H1 (cell line): ENCODE data around the gene EXOC3L1. TPM values are rescaled to one million over a fixed set of nuclear protein-coding genes. Genes with fewer than 3 reads are reported as not detected.

Source experiments
- BCL11A ChIP-seq, 2 experiments: IDR thresholded peaks; one replicate each; pipeline ENCODE4 v1.6.1; 2011; ENCODE audit warnings: low read depth in 2 of 2, low read length in 2 of 2, mild to moderate bottlenecking in 2 of 2
- CBX5 ChIP-seq: fragments of 300-800, 300-1000 bp; sonication (generic); IDR thresholded peaks from 2 replicates; pipeline ENCODE4 v1.7.1; 2016; ENCODE audit warnings: antibody characterized with exemption, low read length, low read depth
- EGR1 ChIP-seq: IDR thresholded peaks from 2 replicates; pipeline ENCODE4 v1.6.1; 2011; ENCODE audit warnings: low read depth, low read length, borderline replicate concordance
- JUN ChIP-seq: IDR thresholded peaks from 2 replicates; pipeline ENCODE4 v1.6.1; 2011; ENCODE audit warnings: low read depth, mild to moderate bottlenecking, improper control_type of control experiment, low read length
- NRF1 ChIP-seq: IDR thresholded peaks from 2 replicates; pipeline ENCODE4 v1.6.1; 2011; ENCODE audit warnings: mild to moderate bottlenecking, low read depth, low read length, improper control_type of control experiment
- SP1 ChIP-seq: IDR thresholded peaks from 2 replicates; pipeline ENCODE4 v1.6.1; 2011; ENCODE audit warnings: low read depth, low read length
- polyA plus RNA-seq, 7 experiments: library from polyadenylated mRNA; depleted of rRNA in 3 of 7; stranded (reverse) in 5 of 7; unstranded in 2 of 7; fragments of >200 nt in 5 of 7; fragments of 200-250 nt in 2 of 7; gene quantifications; 1 replicate in 5 of 7; 2 replicates in 1 of 7; 4 replicates in 1 of 7; pipeline versions ENCODE4 v1.2.1 to v1.2.3, GENCODE V29; 2011 to 2013; ENCODE audit warnings: missing spikeins in 2 of 7, mixed read lengths in 2 of 7
- total RNA-seq: library from RNA; stranded (reverse); fragmentation: NEBNext Ultra II Directional; extraction: Animal tissue kit (Norgen Biotek cat#: 25700); gene quantifications from 2 replicates; pipeline ENCODE4 v1.2.1, GENCODE V29; 2021
- TF ChIP-seq, protein P1 (sequence below): fragments of 300-600 bp; sonication (generic); IDR thresholded peaks from 2 replicates; pipeline ENCODE4 v1.7.1; 2012; ENCODE audit warnings: low read length, moderate library complexity, mild to moderate bottlenecking, inconsistent platforms; ENCODE audit not compliant: insufficient replicate concordance
- TF ChIP-seq, protein P2 (sequence below): IDR thresholded peaks from 2 replicates; pipeline ENCODE4 v1.6.1; 2011; ENCODE audit warnings: low read length, improper control_type of control experiment
- TF ChIP-seq, protein P3 (sequence below): IDR thresholded peaks from 2 replicates; pipeline ENCODE4 v1.6.1; 2012; ENCODE audit warnings: low read length, inconsistent platforms

EXOC3L1 gene
- total and polyA plus RNA-seq, 2 of the 8 experiments (the other 6 are each of a cell fraction or from before 2014, with no cell fraction given): 1.3 TPM

DNA sequence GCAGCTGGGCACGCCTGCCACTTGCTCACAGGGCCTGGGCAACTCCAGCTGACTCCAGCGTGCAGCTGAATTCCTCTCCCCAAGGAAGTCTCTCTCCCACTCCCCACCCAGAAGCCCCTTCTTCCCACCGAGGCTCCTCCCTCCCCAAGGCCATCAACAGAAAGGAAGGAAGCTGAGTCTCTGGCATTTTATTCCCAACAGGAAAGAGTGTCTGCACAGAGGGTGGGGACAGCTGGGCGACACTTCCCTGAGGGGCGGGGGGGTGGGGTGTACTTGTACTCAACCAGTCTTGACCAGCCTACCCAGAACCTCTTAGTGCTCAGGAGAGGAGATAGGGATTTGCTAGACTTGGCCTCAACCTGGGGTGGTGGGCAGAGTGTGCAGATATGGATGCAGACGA is at the start of gene EXOC3L1 (continued):
- TF ChIP-seq CBX5 (no peak), EGR1 (no peak), SP1 (no peak), NRF1 (no peak), BCL11A (IDR thresholded peaks at IDR 0.05; ENCODE audit: low read depth in 2 of 2, low read length in 2 of 2) (no peak), JUN (no peak)
- TF ChIP-seq, protein P1, sequence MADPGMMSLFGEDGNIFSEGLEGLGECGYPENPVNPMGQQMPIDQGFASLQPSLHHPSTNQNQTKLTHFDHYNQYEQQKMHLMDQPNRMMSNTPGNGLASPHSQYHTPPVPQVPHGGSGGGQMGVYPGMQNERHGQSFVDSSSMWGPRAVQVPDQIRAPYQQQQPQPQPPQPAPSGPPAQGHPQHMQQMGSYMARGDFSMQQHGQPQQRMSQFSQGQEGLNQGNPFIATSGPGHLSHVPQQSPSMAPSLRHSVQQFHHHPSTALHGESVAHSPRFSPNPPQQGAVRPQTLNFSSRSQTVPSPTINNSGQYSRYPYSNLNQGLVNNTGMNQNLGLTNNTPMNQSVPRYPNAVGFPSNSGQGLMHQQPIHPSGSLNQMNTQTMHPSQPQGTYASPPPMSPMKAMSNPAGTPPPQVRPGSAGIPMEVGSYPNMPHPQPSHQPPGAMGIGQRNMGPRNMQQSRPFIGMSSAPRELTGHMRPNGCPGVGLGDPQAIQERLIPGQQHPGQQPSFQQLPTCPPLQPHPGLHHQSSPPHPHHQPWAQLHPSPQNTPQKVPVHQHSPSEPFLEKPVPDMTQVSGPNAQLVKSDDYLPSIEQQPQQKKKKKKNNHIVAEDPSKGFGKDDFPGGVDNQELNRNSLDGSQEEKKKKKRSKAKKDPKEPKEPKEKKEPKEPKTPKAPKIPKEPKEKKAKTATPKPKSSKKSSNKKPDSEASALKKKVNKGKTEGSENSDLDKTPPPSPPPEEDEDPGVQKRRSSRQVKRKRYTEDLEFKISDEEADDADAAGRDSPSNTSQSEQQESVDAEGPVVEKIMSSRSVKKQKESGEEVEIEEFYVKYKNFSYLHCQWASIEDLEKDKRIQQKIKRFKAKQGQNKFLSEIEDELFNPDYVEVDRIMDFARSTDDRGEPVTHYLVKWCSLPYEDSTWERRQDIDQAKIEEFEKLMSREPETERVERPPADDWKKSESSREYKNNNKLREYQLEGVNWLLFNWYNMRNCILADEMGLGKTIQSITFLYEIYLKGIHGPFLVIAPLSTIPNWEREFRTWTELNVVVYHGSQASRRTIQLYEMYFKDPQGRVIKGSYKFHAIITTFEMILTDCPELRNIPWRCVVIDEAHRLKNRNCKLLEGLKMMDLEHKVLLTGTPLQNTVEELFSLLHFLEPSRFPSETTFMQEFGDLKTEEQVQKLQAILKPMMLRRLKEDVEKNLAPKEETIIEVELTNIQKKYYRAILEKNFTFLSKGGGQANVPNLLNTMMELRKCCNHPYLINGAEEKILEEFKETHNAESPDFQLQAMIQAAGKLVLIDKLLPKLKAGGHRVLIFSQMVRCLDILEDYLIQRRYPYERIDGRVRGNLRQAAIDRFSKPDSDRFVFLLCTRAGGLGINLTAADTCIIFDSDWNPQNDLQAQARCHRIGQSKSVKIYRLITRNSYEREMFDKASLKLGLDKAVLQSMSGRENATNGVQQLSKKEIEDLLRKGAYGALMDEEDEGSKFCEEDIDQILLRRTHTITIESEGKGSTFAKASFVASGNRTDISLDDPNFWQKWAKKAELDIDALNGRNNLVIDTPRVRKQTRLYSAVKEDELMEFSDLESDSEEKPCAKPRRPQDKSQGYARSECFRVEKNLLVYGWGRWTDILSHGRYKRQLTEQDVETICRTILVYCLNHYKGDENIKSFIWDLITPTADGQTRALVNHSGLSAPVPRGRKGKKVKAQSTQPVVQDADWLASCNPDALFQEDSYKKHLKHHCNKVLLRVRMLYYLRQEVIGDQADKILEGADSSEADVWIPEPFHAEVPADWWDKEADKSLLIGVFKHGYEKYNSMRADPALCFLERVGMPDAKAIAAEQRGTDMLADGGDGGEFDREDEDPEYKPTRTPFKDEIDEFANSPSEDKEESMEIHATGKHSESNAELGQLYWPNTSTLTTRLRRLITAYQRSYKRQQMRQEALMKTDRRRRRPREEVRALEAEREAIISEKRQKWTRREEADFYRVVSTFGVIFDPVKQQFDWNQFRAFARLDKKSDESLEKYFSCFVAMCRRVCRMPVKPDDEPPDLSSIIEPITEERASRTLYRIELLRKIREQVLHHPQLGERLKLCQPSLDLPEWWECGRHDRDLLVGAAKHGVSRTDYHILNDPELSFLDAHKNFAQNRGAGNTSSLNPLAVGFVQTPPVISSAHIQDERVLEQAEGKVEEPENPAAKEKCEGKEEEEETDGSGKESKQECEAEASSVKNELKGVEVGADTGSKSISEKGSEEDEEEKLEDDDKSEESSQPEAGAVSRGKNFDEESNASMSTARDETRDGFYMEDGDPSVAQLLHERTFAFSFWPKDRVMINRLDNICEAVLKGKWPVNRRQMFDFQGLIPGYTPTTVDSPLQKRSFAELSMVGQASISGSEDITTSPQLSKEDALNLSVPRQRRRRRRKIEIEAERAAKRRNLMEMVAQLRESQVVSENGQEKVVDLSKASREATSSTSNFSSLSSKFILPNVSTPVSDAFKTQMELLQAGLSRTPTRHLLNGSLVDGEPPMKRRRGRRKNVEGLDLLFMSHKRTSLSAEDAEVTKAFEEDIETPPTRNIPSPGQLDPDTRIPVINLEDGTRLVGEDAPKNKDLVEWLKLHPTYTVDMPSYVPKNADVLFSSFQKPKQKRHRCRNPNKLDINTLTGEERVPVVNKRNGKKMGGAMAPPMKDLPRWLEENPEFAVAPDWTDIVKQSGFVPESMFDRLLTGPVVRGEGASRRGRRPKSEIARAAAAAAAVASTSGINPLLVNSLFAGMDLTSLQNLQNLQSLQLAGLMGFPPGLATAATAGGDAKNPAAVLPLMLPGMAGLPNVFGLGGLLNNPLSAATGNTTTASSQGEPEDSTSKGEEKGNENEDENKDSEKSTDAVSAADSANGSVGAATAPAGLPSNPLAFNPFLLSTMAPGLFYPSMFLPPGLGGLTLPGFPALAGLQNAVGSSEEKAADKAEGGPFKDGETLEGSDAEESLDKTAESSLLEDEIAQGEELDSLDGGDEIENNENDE: no peak
- TF ChIP-seq, protein P2, sequence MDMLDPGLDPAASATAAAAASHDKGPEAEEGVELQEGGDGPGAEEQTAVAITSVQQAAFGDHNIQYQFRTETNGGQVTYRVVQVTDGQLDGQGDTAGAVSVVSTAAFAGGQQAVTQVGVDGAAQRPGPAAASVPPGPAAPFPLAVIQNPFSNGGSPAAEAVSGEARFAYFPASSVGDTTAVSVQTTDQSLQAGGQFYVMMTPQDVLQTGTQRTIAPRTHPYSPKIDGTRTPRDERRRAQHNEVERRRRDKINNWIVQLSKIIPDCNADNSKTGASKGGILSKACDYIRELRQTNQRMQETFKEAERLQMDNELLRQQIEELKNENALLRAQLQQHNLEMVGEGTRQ: no peak
- TF ChIP-seq, protein P3, sequence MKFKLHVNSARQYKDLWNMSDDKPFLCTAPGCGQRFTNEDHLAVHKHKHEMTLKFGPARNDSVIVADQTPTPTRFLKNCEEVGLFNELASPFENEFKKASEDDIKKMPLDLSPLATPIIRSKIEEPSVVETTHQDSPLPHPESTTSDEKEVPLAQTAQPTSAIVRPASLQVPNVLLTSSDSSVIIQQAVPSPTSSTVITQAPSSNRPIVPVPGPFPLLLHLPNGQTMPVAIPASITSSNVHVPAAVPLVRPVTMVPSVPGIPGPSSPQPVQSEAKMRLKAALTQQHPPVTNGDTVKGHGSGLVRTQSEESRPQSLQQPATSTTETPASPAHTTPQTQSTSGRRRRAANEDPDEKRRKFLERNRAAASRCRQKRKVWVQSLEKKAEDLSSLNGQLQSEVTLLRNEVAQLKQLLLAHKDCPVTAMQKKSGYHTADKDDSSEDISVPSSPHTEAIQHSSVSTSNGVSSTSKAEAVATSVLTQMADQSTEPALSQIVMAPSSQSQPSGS: no peak
